Hepatocyte (in vitro differentiated cells): Measurements from ENCODE around the gene SYT14. TPM values are rescaled to one million over a fixed set of nuclear protein-coding genes. Genes with fewer than 3 reads are reported as not detected.

ENCODE experiments used
- DNase-seq: peaks from one replicate; pipeline ENCODE4 v3.0.0-alpha.2; 2016; ENCODE audit warnings: low spot score
- H2AFZ ChIP-seq: fragments of 200-600 bp; sonication (generic); 2 replicates; pipeline ENCODE4 v1.6.0; 2016; ENCODE audit warnings: antibody characterized with exemption, mild to moderate bottlenecking
- H3K27ac ChIP-seq: fragments of 200-600 bp; sonication (generic); 2 replicates; pipeline ENCODE4 v1.5.1; 2016; ENCODE audit warnings: mild to moderate bottlenecking
- H3K27me3 ChIP-seq: fragments of 200-600 bp; sonication (generic); 2 replicates; pipeline ENCODE4 v1.6.1; 2016
- H3K36me3 ChIP-seq: fragments of 200-600 bp; sonication (generic); replicated peaks from 2 replicates; pipeline ENCODE4 v1.5.1; 2016; ENCODE audit warnings: low read depth; ENCODE audit not compliant: insufficient read depth
- H3K4me1 ChIP-seq: fragments of 200-600 bp; sonication (generic); 2 replicates; pipeline ENCODE4 v1.5.1; 2016; ENCODE audit warnings: mild to moderate bottlenecking, moderate library complexity; ENCODE audit not compliant: insufficient read depth
- H3K4me2 ChIP-seq: fragments of 200-600 bp; sonication (generic); 2 replicates; pipeline ENCODE4 v1.6.0; 2016
- H3K4me3 ChIP-seq: fragments of 200-600 bp; sonication (generic); 2 replicates; pipeline ENCODE4 v1.5.1; 2016; ENCODE audit warnings: mild to moderate bottlenecking
- H3K79me2 ChIP-seq: fragments of 200-600 bp; sonication (generic); 2 replicates; pipeline ENCODE4 v1.6.0; 2017; ENCODE audit warnings: mild to moderate bottlenecking
- H3K9me2 ChIP-seq: fragments of 200-600 bp; sonication (generic); replicated peaks from 2 replicates; pipeline ENCODE4 v1.6.0; 2017; ENCODE audit warnings: mild to moderate bottlenecking; ENCODE audit not compliant: insufficient read depth
- H3K9me3 ChIP-seq: fragments of 200-600 bp; sonication (generic); 2 replicates; pipeline ENCODE4 v1.5.1; 2016; ENCODE audit warnings: low read depth, mild to moderate bottlenecking
- H4K20me1 ChIP-seq: fragments of 200-600 bp; sonication (generic); 2 replicates; pipeline ENCODE4 v1.6.0; 2016; ENCODE audit warnings: mild to moderate bottlenecking; ENCODE audit not compliant: insufficient read depth, poor library complexity, severe bottlenecking
- CTCF ChIP-seq: fragments of 200-600 bp; sonication (generic); IDR thresholded peaks from 2 replicates; pipeline ENCODE4 v1.5.1; 2016; ENCODE audit warnings: antibody characterized with exemption, mild to moderate bottlenecking; ENCODE audit not compliant: poor library complexity
- EZH2 ChIP-seq: fragments of 200-600 bp; sonication (generic); IDR thresholded peaks from 2 replicates; pipeline ENCODE4 v1.6.1; 2016; ENCODE audit warnings: antibody characterized with exemption, mild to moderate bottlenecking, borderline replicate concordance
- EZH2phosphoT487 ChIP-seq: fragments of 200-600 bp; sonication (generic); IDR thresholded peaks from one replicate; pipeline ENCODE4 v1.6.1; 2018; ENCODE audit warnings: antibody characterized with exemption, mild to moderate bottlenecking, low read depth, moderate library complexity; ENCODE audit not compliant: unreplicated experiment, severe bottlenecking
- WGBS: methylation state at CpG from one replicate; pipeline ENCODE4 v1.1.6; 2016; ENCODE audit warnings: low lambda C conversion rate; ENCODE audit errors: missing lambda C conversion rate; 5-methylcytosine and 5-hydroxymethylcytosine counted together
- polyA plus RNA-seq: library from polyadenylated mRNA; unstranded; fragments of >200 nt; fragmentation: Nextera tagmentation; extraction: Ambion mirVana; gene quantifications from 2 replicates; pipeline ENCODE4 v1.2.1, GENCODE V29; 2016
- total RNA-seq: library from RNA; depleted of rRNA; stranded (reverse); fragments of >200 nt; gene quantifications from 2 replicates; pipeline ENCODE4 v1.2.3, GENCODE V29; 2014

Gene SYT14
- total and polyA plus RNA-seq, 2 experiments from 2014 or later, result 0.29 to 1.4 TPM

DNA sequence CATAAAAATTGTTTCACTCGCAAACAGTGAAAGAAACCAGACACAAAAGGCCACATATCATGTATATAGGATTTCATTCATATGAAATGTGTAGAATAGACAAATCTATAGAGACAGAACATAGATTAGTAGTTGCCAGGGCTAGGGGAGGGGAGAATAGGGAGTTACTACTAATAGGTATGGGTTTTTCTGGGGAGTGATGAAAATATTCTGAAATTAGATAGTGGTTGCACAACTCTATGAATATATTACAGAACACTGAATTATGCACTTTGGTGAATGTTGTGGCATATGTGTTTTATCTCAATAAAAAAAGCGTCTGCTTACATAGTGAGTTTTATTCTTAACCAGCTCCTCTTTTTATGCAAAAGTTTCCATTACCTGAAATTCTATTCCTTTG is 21.6 kb downstream of the SYT14 start:
- H3K9me2 ChIP-seq, result no peaks in the 10 kb centered on the region
- 90% methylated on average over 2 of the region's 2 CpGs for whole genome bisulfite sequencing

GRCh38 chr1:209960926-209961325 is 22.9 kb downstream of the SYT14 start:
- DNase-seq, result no peak
- H3K9me3 ChIP-seq, result no peaks in the 10 kb centered on the region
- no peaks in the 10 kb centered on the region for H3K27me3 ChIP-seq
- no peaks in the 10 kb centered on the region for H3K4me1 ChIP-seq
- no peaks in the 10 kb centered on the region for H3K79me2 ChIP-seq
- H4K20me1 ChIP-seq, result no peaks in the 10 kb centered on the region
- H3K4me3 ChIP-seq, result no peak overlapping the region
- no peak for TF ChIP-seq EZH2phosphoT487
- no peak for TF ChIP-seq CTCF
- no peak for TF ChIP-seq EZH2
- H3K27ac ChIP-seq, result no peak overlapping the region
- WGBS, result 87% methylated on average over 2 of the region's 2 CpGs
- H2AFZ ChIP-seq, result no peak overlapping the region
- H3K36me3 ChIP-seq, result no peaks in the 10 kb centered on the region
- no peaks in the 10 kb centered on the region for H3K9me2 ChIP-seq
- H3K4me2 ChIP-seq, result no peak overlapping the region

More for the DNA sequence above, 21.6 kb downstream of the SYT14 start:
- no peak for TF ChIP-seq EZH2
- no peak for TF ChIP-seq EZH2phosphoT487
- no peak for TF ChIP-seq CTCF
- DNase-seq, result no peak
- no peaks in the 10 kb centered on the region for H4K20me1 ChIP-seq
- no peaks in the 10 kb centered on the region for H3K9me3 ChIP-seq
- H3K27me3 ChIP-seq, result no peaks in the 10 kb centered on the region
- H3K4me1 ChIP-seq, result no peaks in the 10 kb centered on the region
- H3K79me2 ChIP-seq, result no peaks in the 10 kb centered on the region
- no peak overlapping the region for H3K4me2 ChIP-seq
- H2AFZ ChIP-seq, result no peak overlapping the region
- no peak overlapping the region for H3K4me3 ChIP-seq
- H3K36me3 ChIP-seq, result no peaks in the 10 kb centered on the region
- H3K27ac ChIP-seq, result no peak overlapping the region

DNA sequence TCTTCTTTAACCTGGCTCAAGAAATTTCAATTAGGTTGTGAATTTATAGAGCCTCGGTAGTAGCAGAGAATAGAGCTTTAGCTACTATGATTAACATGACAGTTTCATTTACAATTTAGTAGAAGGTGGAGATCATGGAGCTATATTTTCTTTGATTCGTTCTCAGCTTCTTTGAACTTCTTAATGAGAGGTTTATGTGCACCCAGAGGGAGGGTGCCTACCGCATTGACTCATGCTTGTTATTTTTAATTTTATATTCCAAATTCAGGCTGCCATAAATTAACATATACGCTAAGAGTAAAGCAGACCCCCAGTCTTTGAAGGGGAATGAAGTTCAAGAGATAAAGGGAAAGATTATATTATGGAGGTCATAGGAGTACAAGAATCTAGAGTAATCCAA is 24.4 kb downstream of the SYT14 start:
- Histone ChIP-seq H3K79me2 (no peaks in the 10 kb centered on the region), H3K36me3 (no peaks in the 10 kb centered on the region), H3K9me2 (no peaks in the 10 kb centered on the region), H4K20me1 (no peaks in the 10 kb centered on the region), H2AFZ (no peak overlapping the region), H3K27ac (no peak overlapping the region), H3K9me3 (no peaks in the 10 kb centered on the region), H3K4me1 (no peaks in the 10 kb centered on the region), H3K4me2 (no peak overlapping the region), H3K4me3 (no peak overlapping the region), H3K27me3 (no peaks in the 10 kb centered on the region)
- DNase-seq, result no peak
- TF ChIP-seq EZH2, result no peak
- 92% methylated on average over 4 of the region's 4 CpGs for WGBS

- WGBS, result 65% methylated on average over 1 of the region's 1 CpG
- no peak overlapping the region for H3K27ac ChIP-seq
- no peaks in the 10 kb centered on the region for H3K36me3 ChIP-seq
- H2AFZ ChIP-seq, result no peak overlapping the region
- no peaks in the 10 kb centered on the region for H3K4me1 ChIP-seq
- no peaks in the 10 kb centered on the region for H3K79me2 ChIP-seq
- DNase-seq, result no peak
- H4K20me1 ChIP-seq, result no peaks in the 10 kb centered on the region
- no peaks in the 10 kb centered on the region for H3K27me3 ChIP-seq
- no peaks in the 10 kb centered on the region for H3K9me2 ChIP-seq
- H3K9me3 ChIP-seq, result no peaks in the 10 kb centered on the region
- TF ChIP-seq CTCF (no peak), EZH2phosphoT487 (no peak), EZH2 (no peak)
- H3K4me2 ChIP-seq, result no peak overlapping the region
- no peak overlapping the region for H3K4me3 ChIP-seq
Measured at GRCh38 chr1:209962856-209963255, 24.8 kb downstream of the SYT14 start.
